ENCODE data around the gene CORO6.
A peak's percentile ranks its signal among the peaks of the same experiment; 100 is the strongest.

Gene CORO6

DNA sequence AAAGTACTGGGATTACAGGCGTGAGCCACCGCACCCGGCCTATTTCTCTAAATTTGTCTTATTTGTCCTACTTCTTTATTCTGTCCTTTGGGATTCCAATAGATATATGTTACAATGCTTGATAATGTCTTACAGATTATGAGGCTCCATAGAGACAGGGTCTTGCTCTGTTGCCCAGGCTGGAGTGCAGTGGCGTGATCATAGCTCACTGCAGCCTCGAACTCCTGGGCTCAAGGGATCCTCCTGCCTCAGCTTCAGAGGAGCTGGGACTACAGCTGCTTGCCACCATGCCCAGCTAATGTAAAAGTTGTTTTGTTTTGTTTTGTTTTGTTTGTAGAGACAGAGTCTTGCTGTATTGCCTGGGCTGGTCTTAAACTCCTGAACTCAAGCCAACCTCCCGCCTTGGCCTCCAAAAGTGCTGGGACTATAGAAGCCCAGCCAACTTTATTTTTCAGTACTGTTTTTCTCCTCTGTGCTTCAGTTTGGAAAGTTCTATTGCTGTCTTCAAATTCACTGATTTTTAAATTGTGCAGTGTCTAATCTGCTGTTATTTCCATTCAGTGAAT lies 19.5 kb downstream of the CORO6 start:
- TF ChIP-seq, protein P1, sequence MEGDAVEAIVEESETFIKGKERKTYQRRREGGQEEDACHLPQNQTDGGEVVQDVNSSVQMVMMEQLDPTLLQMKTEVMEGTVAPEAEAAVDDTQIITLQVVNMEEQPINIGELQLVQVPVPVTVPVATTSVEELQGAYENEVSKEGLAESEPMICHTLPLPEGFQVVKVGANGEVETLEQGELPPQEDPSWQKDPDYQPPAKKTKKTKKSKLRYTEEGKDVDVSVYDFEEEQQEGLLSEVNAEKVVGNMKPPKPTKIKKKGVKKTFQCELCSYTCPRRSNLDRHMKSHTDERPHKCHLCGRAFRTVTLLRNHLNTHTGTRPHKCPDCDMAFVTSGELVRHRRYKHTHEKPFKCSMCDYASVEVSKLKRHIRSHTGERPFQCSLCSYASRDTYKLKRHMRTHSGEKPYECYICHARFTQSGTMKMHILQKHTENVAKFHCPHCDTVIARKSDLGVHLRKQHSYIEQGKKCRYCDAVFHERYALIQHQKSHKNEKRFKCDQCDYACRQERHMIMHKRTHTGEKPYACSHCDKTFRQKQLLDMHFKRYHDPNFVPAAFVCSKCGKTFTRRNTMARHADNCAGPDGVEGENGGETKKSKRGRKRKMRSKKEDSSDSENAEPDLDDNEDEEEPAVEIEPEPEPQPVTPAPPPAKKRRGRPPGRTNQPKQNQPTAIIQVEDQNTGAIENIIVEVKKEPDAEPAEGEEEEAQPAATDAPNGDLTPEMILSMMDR (conservative IDR thresholded peaks at IDR 0.05) = no peak
- no peak for TF ChIP-seq ZFX (IDR thresholded peaks at IDR 0.05)
- H3K27ac ChIP-seq = no peak overlapping the region

DNA sequence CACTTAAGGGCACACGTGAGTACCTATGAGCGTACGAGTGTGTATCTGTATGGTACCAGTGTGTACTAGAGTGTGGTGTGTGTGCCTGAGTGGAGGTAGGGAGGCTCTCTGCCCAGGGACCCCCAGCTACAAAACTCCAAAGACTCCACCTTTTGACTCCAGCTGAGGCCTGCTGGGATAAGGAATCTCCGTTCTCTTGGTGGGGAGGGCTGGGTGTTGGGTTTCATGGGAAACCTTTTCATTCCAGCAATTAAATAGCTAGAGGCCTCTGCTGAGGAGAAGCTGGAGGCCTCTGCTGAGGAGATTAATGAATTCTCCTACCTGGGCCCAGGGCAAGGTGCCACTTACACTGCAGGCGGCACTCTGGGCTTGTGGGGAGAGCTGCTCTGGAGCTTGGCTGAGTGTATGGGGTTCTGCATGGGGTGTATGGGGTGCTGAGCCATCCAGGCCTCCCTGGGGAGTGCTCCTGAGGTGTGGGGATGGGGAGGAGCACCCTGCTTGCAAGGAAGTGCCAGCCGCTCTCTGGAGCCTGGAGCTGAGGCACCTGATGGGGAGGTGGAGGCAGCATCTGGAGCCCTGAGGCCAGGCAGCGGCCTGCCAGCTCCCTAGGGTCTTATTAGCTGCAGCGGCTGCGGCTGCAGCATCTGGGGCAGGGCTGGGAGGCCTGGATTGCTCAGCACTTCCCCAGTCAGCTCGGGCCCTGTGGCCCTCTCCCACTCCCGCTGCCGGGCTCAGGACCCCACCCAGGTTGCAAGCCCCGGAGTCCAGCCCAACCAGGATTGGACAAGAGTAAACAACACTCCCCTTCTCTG lies 25.1 kb downstream of the CORO6 start:
- TF ChIP-seq, protein P1 (conservative IDR thresholded peaks at IDR 0.05) = no peak
- no peak for TF ChIP-seq ZFX (IDR thresholded peaks at IDR 0.05)
- no peak overlapping the region for H3K27ac ChIP-seq

DNA sequence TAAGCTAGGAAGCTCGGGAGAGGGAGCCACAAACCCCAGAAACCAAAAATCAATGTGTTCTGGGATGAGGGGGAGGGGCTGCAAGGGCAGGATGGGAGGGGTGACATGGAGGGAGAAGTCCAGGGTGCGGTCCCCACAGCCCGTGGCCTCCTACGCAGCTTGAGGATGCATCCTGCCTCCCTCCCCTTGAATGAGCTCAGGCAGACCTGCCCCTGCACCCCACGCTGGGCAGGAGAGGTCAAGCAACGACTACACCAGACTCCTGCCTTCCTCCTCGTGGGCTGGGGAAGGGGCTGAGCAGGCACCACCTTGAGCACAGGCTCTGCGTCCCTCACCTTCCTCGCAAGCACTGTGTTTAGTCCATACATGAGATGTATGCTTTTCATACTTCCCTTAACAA lies 25.9 kb downstream of the CORO6 start:
- TF ChIP-seq, protein P1 (conservative IDR thresholded peaks at IDR 0.05) = no peak
- TF ChIP-seq ZFX (IDR thresholded peaks at IDR 0.05) = no peak
- H3K27ac ChIP-seq = no peak overlapping the region

DNA sequence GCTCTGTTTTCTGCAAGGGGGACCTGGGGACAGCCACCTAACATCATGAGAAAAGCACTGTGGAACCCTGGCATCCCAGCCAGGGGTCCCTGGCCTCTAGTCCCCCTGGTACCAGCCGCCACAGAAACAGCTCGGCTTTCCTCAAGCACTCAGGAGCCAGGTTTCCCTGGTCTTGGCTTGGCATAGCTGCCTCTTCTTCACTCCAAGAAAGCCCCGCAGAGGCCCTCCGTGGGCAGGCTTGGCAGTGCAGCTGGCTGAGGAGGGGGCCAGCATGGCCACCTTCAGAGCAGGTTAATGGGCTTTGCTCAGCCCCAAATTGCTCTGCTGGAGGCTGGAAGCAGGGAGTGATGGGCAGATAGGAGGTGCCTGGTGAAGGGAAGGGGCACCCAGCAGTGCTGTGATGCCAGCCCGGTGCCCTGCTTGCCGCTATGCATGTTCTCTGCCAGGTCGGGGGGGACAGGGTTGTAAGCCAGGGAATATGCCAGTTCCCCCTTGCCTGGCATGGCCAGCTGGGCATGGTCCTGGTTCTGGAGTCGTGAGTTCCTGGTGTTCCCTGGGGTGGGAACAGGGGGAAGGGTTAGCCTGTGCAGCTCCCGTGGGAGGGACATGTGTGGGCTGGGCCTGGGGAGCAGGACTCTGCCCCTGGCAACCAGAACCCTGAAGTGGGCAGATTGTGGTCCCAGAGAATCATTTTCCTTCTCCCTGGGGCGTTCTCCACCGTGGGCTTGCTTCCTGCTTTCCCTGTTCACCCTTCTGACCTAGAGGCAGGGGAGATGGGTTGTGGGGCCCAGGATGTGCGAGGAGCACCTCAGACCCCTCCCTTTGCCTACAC lies 26.6 kb downstream of the CORO6 start:
- TF ChIP-seq, protein P1 (conservative IDR thresholded peaks at IDR 0.05) = no peak
- H3K27ac ChIP-seq = no peak overlapping the region

DNA sequence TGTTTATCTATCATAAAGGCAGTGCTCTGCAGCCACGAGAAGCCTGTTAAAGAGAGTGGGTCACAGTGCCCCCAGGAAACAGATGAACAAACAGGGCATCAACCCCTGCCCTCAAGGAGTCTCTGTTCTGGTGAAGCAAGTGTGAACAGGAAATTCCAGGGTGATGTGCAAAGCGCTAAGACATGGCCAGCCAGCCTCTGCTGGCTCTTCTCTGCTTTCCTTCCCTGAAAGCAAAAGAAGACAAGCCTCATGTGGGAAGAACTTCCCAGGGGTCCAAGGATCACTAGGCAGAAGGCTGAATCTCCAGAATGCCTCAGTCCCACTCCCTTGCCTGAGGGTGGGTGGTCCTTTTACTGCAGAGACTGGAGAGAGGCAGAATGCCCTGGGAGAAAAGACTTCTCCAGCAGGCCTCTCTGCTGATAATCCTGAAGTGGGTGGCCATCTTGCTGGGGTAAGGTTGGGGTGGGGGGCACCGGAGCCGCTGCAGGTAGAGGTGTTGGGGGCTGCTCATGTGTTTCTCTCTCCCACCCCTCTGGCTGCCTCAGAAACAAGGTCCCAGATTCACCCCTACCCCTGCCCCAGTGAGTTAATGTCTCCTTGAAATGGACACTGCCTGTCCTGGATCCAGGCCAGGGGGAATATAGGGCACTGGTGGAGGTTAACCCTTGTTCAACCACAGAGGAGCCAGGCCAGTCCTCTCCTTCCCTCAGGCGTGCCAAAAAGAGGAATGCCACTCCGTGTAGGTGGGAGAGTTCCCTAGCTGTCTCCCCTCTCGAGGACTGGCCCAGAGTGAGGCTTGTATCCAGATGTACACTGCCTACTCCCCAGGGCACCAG lies 27.4 kb downstream of the CORO6 start:
- H3K27ac ChIP-seq = no peak overlapping the region
- TF ChIP-seq ZFX (IDR thresholded peaks at IDR 0.05) = no peak
- TF ChIP-seq, protein P1 (conservative IDR thresholded peaks at IDR 0.05) = no peak

DNA sequence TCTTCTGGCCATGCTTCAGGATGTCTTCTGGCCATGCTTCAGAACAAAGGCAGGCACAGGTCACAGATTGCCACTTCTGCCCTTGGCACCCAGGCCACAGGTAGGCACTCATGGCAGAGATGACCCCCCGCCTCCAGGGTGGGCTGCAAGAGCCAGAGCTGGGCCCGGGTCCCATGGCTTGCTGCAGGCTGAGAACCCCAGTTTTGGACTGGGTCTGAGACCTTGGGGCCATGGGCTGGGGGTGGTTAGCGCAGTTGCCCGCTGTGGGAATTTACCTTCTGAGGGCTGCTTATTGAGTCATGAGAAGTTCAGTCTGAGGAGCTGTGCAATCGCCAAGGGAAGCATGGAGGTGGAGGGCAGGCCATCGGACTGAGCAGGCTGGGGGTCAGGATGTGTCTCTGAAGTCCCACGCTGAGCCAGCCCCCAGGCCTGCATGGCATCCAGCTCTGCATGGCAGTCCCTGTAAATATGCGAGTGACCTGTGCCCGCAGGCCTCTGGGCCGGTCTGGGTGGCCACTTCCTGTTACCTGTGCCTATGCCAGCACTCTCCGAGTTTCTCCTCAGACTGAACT lies 28.1 kb downstream of the CORO6 start:
- TF ChIP-seq ZFX (IDR thresholded peaks at IDR 0.05) = no peak
- TF ChIP-seq, protein P1 (conservative IDR thresholded peaks at IDR 0.05) = no peak
- peak overlapping the region; percentile 89 for H3K27ac ChIP-seq
